HL-60 (cell line): ENCODE results near the gene ABLIM1.

Experiments used
- GABPA ChIP-seq: IDR thresholded peaks from 2 replicates; pipeline ENCODE4 v1.6.1; 2012; ENCODE audit warnings: low read depth
- POLR2AphosphoS5 ChIP-seq: IDR thresholded peaks from 2 replicates; pipeline ENCODE4 v1.6.1; 2012; ENCODE audit warnings: low read depth
- TF ChIP-seq, protein P1 (sequence below): IDR thresholded peaks from one replicate; pipeline ENCODE4 v1.5.1; 2011; ENCODE audit warnings: low read length, control low read depth, inconsistent platforms; ENCODE audit not compliant: insufficient read depth
- TF ChIP-seq, protein P2 (sequence below): IDR thresholded peaks from 2 replicates; pipeline ENCODE4 v1.6.1; 2012; ENCODE audit warnings: low read depth; ENCODE audit not compliant: insufficient replicate concordance

DNA sequence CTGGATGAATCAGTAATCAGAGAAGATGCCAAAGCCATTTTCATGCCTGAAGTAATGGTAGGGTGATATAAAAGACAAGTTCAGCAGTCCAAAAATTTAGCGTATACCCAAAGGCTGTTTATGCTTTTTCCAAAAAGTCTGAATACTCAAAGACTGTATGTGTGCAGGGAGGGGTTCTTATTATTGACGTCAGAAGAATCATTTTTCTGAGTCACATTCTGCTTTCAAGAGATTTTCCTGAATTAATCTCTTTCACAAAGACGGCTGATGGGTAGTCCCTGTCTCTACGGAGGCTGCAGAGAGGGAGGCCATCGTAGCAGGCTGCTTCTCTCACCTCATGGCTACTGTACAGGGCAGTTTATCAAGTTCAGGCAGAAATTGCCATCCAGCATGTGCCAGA, 30.7 kb upstream of the ABLIM1 start:
- TF ChIP-seq, protein P1, sequence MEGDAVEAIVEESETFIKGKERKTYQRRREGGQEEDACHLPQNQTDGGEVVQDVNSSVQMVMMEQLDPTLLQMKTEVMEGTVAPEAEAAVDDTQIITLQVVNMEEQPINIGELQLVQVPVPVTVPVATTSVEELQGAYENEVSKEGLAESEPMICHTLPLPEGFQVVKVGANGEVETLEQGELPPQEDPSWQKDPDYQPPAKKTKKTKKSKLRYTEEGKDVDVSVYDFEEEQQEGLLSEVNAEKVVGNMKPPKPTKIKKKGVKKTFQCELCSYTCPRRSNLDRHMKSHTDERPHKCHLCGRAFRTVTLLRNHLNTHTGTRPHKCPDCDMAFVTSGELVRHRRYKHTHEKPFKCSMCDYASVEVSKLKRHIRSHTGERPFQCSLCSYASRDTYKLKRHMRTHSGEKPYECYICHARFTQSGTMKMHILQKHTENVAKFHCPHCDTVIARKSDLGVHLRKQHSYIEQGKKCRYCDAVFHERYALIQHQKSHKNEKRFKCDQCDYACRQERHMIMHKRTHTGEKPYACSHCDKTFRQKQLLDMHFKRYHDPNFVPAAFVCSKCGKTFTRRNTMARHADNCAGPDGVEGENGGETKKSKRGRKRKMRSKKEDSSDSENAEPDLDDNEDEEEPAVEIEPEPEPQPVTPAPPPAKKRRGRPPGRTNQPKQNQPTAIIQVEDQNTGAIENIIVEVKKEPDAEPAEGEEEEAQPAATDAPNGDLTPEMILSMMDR = no peak
- no peak for TF ChIP-seq POLR2AphosphoS5
- TF ChIP-seq, protein P2, sequence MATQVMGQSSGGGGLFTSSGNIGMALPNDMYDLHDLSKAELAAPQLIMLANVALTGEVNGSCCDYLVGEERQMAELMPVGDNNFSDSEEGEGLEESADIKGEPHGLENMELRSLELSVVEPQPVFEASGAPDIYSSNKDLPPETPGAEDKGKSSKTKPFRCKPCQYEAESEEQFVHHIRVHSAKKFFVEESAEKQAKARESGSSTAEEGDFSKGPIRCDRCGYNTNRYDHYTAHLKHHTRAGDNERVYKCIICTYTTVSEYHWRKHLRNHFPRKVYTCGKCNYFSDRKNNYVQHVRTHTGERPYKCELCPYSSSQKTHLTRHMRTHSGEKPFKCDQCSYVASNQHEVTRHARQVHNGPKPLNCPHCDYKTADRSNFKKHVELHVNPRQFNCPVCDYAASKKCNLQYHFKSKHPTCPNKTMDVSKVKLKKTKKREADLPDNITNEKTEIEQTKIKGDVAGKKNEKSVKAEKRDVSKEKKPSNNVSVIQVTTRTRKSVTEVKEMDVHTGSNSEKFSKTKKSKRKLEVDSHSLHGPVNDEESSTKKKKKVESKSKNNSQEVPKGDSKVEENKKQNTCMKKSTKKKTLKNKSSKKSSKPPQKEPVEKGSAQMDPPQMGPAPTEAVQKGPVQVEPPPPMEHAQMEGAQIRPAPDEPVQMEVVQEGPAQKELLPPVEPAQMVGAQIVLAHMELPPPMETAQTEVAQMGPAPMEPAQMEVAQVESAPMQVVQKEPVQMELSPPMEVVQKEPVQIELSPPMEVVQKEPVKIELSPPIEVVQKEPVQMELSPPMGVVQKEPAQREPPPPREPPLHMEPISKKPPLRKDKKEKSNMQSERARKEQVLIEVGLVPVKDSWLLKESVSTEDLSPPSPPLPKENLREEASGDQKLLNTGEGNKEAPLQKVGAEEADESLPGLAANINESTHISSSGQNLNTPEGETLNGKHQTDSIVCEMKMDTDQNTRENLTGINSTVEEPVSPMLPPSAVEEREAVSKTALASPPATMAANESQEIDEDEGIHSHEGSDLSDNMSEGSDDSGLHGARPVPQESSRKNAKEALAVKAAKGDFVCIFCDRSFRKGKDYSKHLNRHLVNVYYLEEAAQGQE = no peak
- TF ChIP-seq GABPA = no peak
